GM20431 (cell line): ENCODE measurements around the gene NUB1.
"Not testable (repeated sequence)": the region's sequence is repeated elsewhere in the genome, so short reads cannot be mapped to it uniquely, and the experiment has no call there.

Experiments
- in situ Hi-C: fragments of 300-500 bp; cut with MseI, MboI; formaldehyde crosslinking; loops from one replicate; pipeline ENCODE4 v1.15.0; 2020; ENCODE audit warnings: low sequenced_read_pairs; ENCODE audit not compliant: unreplicated experiment

Gene NUB1

GRCh38 chr7:151341357-151342101 is at the start of gene NUB1:
Gene NUB1, plus strand, starts transcription at chr7:151341812. Its CDS starts 3,538 bp downstream, at chr7:151345350.
- in situ Hi-C loops = no loop called here

- in situ Hi-C loops = no loop called here
Observed at GRCh38 chr7:151292850-151293249, 48.8 kb upstream of the NUB1 start.

- in situ Hi-C loops = no loop called here
Observed at GRCh38 chr7:151296202-151296992, 45.2 kb upstream of the NUB1 start.

- in situ Hi-C loops = no loop called here
Observed at GRCh38 chr7:151298765-151299164, 42.8 kb upstream of the NUB1 start.

- in situ Hi-C loops = no loop called here
Observed at GRCh38 chr7:151299530-151299929, 42.1 kb upstream of the NUB1 start.

- in situ Hi-C loops = no loop called here
Observed at GRCh38 chr7:151299940-151300645, 41.5 kb upstream of the NUB1 start.

GRCh38 chr7:151301471-151302462 is 39.8 kb upstream of the NUB1 start:
- in situ Hi-C loops = no loop called here

GRCh38 chr7:151304251-151304650 is 37.4 kb upstream of the NUB1 start:
- in situ Hi-C loops = not testable (repeated sequence)

GRCh38 chr7:151304856-151305255 is 36.8 kb upstream of the NUB1 start:
- in situ Hi-C loops = no loop called here

GRCh38 chr7:151306374-151306773 is 35.2 kb upstream of the NUB1 start:
- in situ Hi-C loops = no loop called here

- in situ Hi-C loops = no loop called here
Observed at GRCh38 chr7:151306860-151307259, 34.8 kb upstream of the NUB1 start.

GRCh38 chr7:151307536-151307935 is 34.1 kb upstream of the NUB1 start:
- in situ Hi-C loops = no loop called here

- in situ Hi-C loops = no loop called here
Observed at GRCh38 chr7:151308256-151308655, 33.4 kb upstream of the NUB1 start.

GRCh38 chr7:151308791-151309190 is 32.8 kb upstream of the NUB1 start:
- in situ Hi-C loops = no loop called here

- in situ Hi-C loops = no loop called here
Observed at GRCh38 chr7:151309311-151309710, 32.3 kb upstream of the NUB1 start.

GRCh38 chr7:151310578-151310977 is 31.0 kb upstream of the NUB1 start:
- in situ Hi-C loops = no loop called here

- in situ Hi-C loops = no loop called here
Observed at GRCh38 chr7:151311294-151311864, 30.2 kb upstream of the NUB1 start.

- in situ Hi-C loops = no loop called here
Observed at GRCh38 chr7:151312356-151312755, 29.3 kb upstream of the NUB1 start.
